ENCODE data around the gene AFF3. TPM values are rescaled to one million over a fixed set of nuclear protein-coding genes. Genes with fewer than 3 reads are reported as not detected.

Gene AFF3
- total and polyA plus RNA-seq, 3 experiments from 2014 or later = 0.48 to 1.3 (median 0.53) TPM

- no peak overlapping the region for H3K27ac ChIP-seq (ENCODE audit: low read depth, low read length)
These were observed 493.2 kb downstream of the AFF3 start for GRCh38 chr2:99648906-99649789.

GRCh38 chr2:99648178-99648844 is 494.1 kb downstream of the AFF3 start:
- ChIA-PET POLR2A (no interaction called here), CTCF (no interaction called here)
- H3K27me3 ChIP-seq (ENCODE audit: insufficient read depth, low read length, poor library complexity, severe bottlenecking) = no peaks in the 10 kb centered on the region
- no peaks in the 10 kb centered on the region for H3K9me3 ChIP-seq (ENCODE audit: low read length)
- H3K27ac Mint-ChIP-seq = no peak overlapping the region
- H3K4me1 ChIP-seq (ENCODE audit: insufficient read depth, low read length) = no peaks in the 10 kb centered on the region
- H3K36me3 Mint-ChIP-seq = peaks cover 0 to 3% (median 0%) of the 10 kb centered on the region in 3 donors
- no peak overlapping the region for H3K27ac ChIP-seq (ENCODE audit: low read depth, low read length)
- H3K4me1 Mint-ChIP-seq = no peaks in the 10 kb centered on the region
- H3K4me3 ChIP-seq (ENCODE audit: low read length) = no peak overlapping the region
- DNase-seq = no peak
- no peaks in the 10 kb centered on the region for H3K9me3 Mint-ChIP-seq
- peaks cover 5 to 12% of the 10 kb centered on the region in 2 donors for H3K27me3 Mint-ChIP-seq
- no peak overlapping the region for H3K4me3 Mint-ChIP-seq
- no peaks in the 10 kb centered on the region for H3K36me3 ChIP-seq (ENCODE audit: insufficient read depth, low read length)

More at GRCh38 chr2:99648906-99649789, 493.2 kb downstream of the AFF3 start:
- ChIA-PET CTCF (no interaction called here), POLR2A (no interaction called here)
- no peaks in the 10 kb centered on the region for H3K9me3 Mint-ChIP-seq
- H3K27me3 Mint-ChIP-seq = peaks cover 5 to 9% of the 10 kb centered on the region in 2 donors
- H3K4me1 ChIP-seq (ENCODE audit: insufficient read depth, low read length) = no peaks in the 10 kb centered on the region
- H3K4me3 Mint-ChIP-seq = no peak overlapping the region
- no peak overlapping the region for H3K4me3 ChIP-seq (ENCODE audit: low read length)
- H3K4me1 Mint-ChIP-seq = no peaks in the 10 kb centered on the region
- no peaks in the 10 kb centered on the region for H3K27me3 ChIP-seq (ENCODE audit: insufficient read depth, low read length, poor library complexity, severe bottlenecking)
- no peak for DNase-seq
- H3K36me3 ChIP-seq (ENCODE audit: insufficient read depth, low read length) = no peaks in the 10 kb centered on the region
- H3K9me3 ChIP-seq (ENCODE audit: low read length) = no peaks in the 10 kb centered on the region
- H3K27ac Mint-ChIP-seq = no peak overlapping the region
- H3K36me3 Mint-ChIP-seq = peaks cover 0 to 3% (median 0%) of the 10 kb centered on the region in 3 donors

- H3K4me3 ChIP-seq (ENCODE audit: low read length) = no peak overlapping the region
- H3K9me3 Mint-ChIP-seq = no peaks in the 10 kb centered on the region
- no peak for DNase-seq
- H3K4me1 ChIP-seq (ENCODE audit: insufficient read depth, low read length) = no peaks in the 10 kb centered on the region
- no peaks in the 10 kb centered on the region for H3K27me3 ChIP-seq (ENCODE audit: insufficient read depth, low read length, poor library complexity, severe bottlenecking)
- ChIA-PET POLR2A (no interaction called here), CTCF (no interaction called here)
- H3K4me3 Mint-ChIP-seq = no peak overlapping the region
- no peaks in the 10 kb centered on the region for H3K4me1 Mint-ChIP-seq
- H3K27me3 Mint-ChIP-seq = peaks cover 2 to 12% of the 10 kb centered on the region in 2 donors
- H3K27ac Mint-ChIP-seq = no peak overlapping the region
- no peaks in the 10 kb centered on the region for H3K9me3 ChIP-seq (ENCODE audit: low read length)
- peaks cover 0 to 3% (median 0%) of the 10 kb centered on the region in 3 donors for H3K36me3 Mint-ChIP-seq
- no peaks in the 10 kb centered on the region for H3K36me3 ChIP-seq (ENCODE audit: insufficient read depth, low read length)
- H3K27ac ChIP-seq (ENCODE audit: low read depth, low read length) = no peak overlapping the region
These were observed 496.4 kb downstream of the AFF3 start for GRCh38 chr2:99645960-99646359.

GRCh38 chr2:99644419-99644787 is 498.0 kb downstream of the AFF3 start:
- Histone ChIP-seq H3K4me3 (ENCODE audit: low read length) (no peak overlapping the region), H3K9me3 (ENCODE audit: low read length) (no peaks in the 10 kb centered on the region), H3K27me3 (ENCODE audit: insufficient read depth, low read length, poor library complexity, severe bottlenecking) (no peaks in the 10 kb centered on the region), H3K4me1 (ENCODE audit: insufficient read depth, low read length) (no peaks in the 10 kb centered on the region), H3K36me3 (ENCODE audit: insufficient read depth, low read length) (no peaks in the 10 kb centered on the region), H3K27ac (ENCODE audit: low read depth, low read length) (no peak overlapping the region)
- Mint-ChIP-seq H3K36me3 (peaks cover 0 to 3% (median 0%) of the 10 kb centered on the region in 3 donors), H3K27me3 (peaks cover 2 to 12% of the 10 kb centered on the region in 2 donors), H3K4me1 (no peaks in the 10 kb centered on the region), H3K4me3 (no peak overlapping the region), H3K9me3 (no peaks in the 10 kb centered on the region), H3K27ac (peak overlapping the region in 1 of 8 donors; percentile 56)
- no peak for DNase-seq
- POLR2A ChIA-PET = no interaction called here
- CTCF ChIA-PET = no interaction called here

- Histone ChIP-seq H3K4me1 (ENCODE audit: insufficient read depth, low read length) (no peaks in the 10 kb centered on the region), H3K36me3 (ENCODE audit: insufficient read depth, low read length) (no peaks in the 10 kb centered on the region), H3K27me3 (ENCODE audit: insufficient read depth, low read length, poor library complexity, severe bottlenecking) (no peaks in the 10 kb centered on the region), H3K27ac (ENCODE audit: low read depth, low read length) (no peak overlapping the region), H3K4me3 (ENCODE audit: low read length) (no peak overlapping the region), H3K9me3 (ENCODE audit: low read length) (no peaks in the 10 kb centered on the region)
- CTCF ChIA-PET = no interaction called here
- POLR2A ChIA-PET = no interaction called here
- H3K27me3 Mint-ChIP-seq = peaks cover 2 to 12% of the 10 kb centered on the region in 2 donors
- H3K4me3 Mint-ChIP-seq = no peak overlapping the region
- H3K9me3 Mint-ChIP-seq = no peaks in the 10 kb centered on the region
- no peaks in the 10 kb centered on the region for H3K4me1 Mint-ChIP-seq
- no peaks in the 10 kb centered on the region for H3K36me3 Mint-ChIP-seq
- H3K27ac Mint-ChIP-seq = no peak overlapping the region
- no peak for DNase-seq
These were observed 498.5 kb downstream of the AFF3 start for GRCh38 chr2:99643787-99644418.

- ChIA-PET POLR2A (no interaction called here), CTCF (no interaction called here)
- Mint-ChIP-seq H3K27me3 (peaks cover 0 to 12% of the 10 kb centered on the region in 2 donors), H3K27ac (no peak overlapping the region), H3K9me3 (no peaks in the 10 kb centered on the region), H3K36me3 (no peaks in the 10 kb centered on the region), H3K4me3 (no peak overlapping the region), H3K4me1 (no peaks in the 10 kb centered on the region)
- Histone ChIP-seq H3K4me1 (ENCODE audit: insufficient read depth, low read length) (no peaks in the 10 kb centered on the region), H3K4me3 (ENCODE audit: low read length) (no peak overlapping the region), H3K27me3 (ENCODE audit: insufficient read depth, low read length, poor library complexity, severe bottlenecking) (no peaks in the 10 kb centered on the region), H3K36me3 (ENCODE audit: insufficient read depth, low read length) (no peaks in the 10 kb centered on the region), H3K27ac (ENCODE audit: low read depth, low read length) (no peak overlapping the region), H3K9me3 (ENCODE audit: low read length) (no peaks in the 10 kb centered on the region)
- DNase-seq = no peak
These were observed 500.4 kb downstream of the AFF3 start for GRCh38 chr2:99641999-99642398.

GRCh38 chr2:99640635-99641151 is 501.7 kb downstream of the AFF3 start:
- H3K27ac Mint-ChIP-seq = no peak overlapping the region

GRCh38 chr2:99638791-99639190 is 503.6 kb downstream of the AFF3 start:
- H3K27me3 ChIP-seq (ENCODE audit: insufficient read depth, low read length, poor library complexity, severe bottlenecking) = no peaks in the 10 kb centered on the region
- no peak overlapping the region for H3K4me3 ChIP-seq (ENCODE audit: low read length)
- H3K36me3 Mint-ChIP-seq = no peaks in the 10 kb centered on the region
- ChIA-PET CTCF (no interaction called here), POLR2A (no interaction called here)
- no peak overlapping the region for H3K4me3 Mint-ChIP-seq
- peaks cover 0 to 5% (median 0%) of the 10 kb centered on the region in 5 donors for H3K9me3 Mint-ChIP-seq
- H3K4me1 ChIP-seq (ENCODE audit: insufficient read depth, low read length) = no peaks in the 10 kb centered on the region
- H3K4me1 Mint-ChIP-seq = no peaks in the 10 kb centered on the region
- no peaks in the 10 kb centered on the region for H3K36me3 ChIP-seq (ENCODE audit: insufficient read depth, low read length)
- H3K27me3 Mint-ChIP-seq = peaks cover 3% of the 10 kb centered on the region in 2 donors
- H3K27ac ChIP-seq (ENCODE audit: low read depth, low read length) = no peak overlapping the region
- DNase-seq = no peak
- no peaks in the 10 kb centered on the region for H3K9me3 ChIP-seq (ENCODE audit: low read length)
- H3K27ac Mint-ChIP-seq = no peak overlapping the region

More at GRCh38 chr2:99640635-99641151, 501.7 kb downstream of the AFF3 start:
- DNase-seq = no peak
- H3K36me3 ChIP-seq (ENCODE audit: insufficient read depth, low read length) = no peaks in the 10 kb centered on the region
- peaks cover 2 to 8% of the 10 kb centered on the region in 2 donors for H3K27me3 Mint-ChIP-seq
- H3K9me3 Mint-ChIP-seq = no peaks in the 10 kb centered on the region
- ChIA-PET POLR2A (no interaction called here), CTCF (no interaction called here)
- H3K36me3 Mint-ChIP-seq = no peaks in the 10 kb centered on the region
- H3K4me1 Mint-ChIP-seq = no peaks in the 10 kb centered on the region
- no peak overlapping the region for H3K4me3 Mint-ChIP-seq
- no peaks in the 10 kb centered on the region for H3K27me3 ChIP-seq (ENCODE audit: insufficient read depth, low read length, poor library complexity, severe bottlenecking)
- H3K27ac ChIP-seq (ENCODE audit: low read depth, low read length) = no peak overlapping the region
- H3K4me3 ChIP-seq (ENCODE audit: low read length) = no peak overlapping the region
- no peaks in the 10 kb centered on the region for H3K4me1 ChIP-seq (ENCODE audit: insufficient read depth, low read length)
- no peaks in the 10 kb centered on the region for H3K9me3 ChIP-seq (ENCODE audit: low read length)

Data from CD8-positive, alpha-beta memory T cell (primary cell).